ENCODE measurements around the gene RNASEL.

The RNASEL gene

GRCh38 chr1:182615468-182616129 is 26.5 kb upstream of the RNASEL start:
- peak; percentile 78 for DNase-seq (ENCODE audit: low read depth, low spot score)
- in situ Hi-C loops (cut with HindIII; ENCODE audit: low sequenced_read_pairs), result no loop called here
- H3K4me3 ChIP-seq (ENCODE audit: low read depth, low read length), result peak overlapping the region; percentile 40
- no peak for TF ChIP-seq CTCF (IDR thresholded peaks at IDR 0.05; ENCODE audit: low read depth, low read length)

- peak; percentile 87 for DNase-seq (ENCODE audit: low read depth, low spot score)
Measured at GRCh38 chr1:182614796-182615454, 25.9 kb upstream of the RNASEL start.

GRCh38 chr1:182611787-182612186 is 22.7 kb upstream of the RNASEL start:
- in situ Hi-C loops (cut with HindIII; ENCODE audit: low sequenced_read_pairs), result no loop called here

More at GRCh38 chr1:182614796-182615454, 25.9 kb upstream of the RNASEL start:
- in situ Hi-C loops (cut with HindIII; ENCODE audit: low sequenced_read_pairs), result no loop called here
- peak overlapping the region; percentile 40 for H3K4me3 ChIP-seq (ENCODE audit: low read depth, low read length)
- TF ChIP-seq CTCF (IDR thresholded peaks at IDR 0.05; ENCODE audit: low read depth, low read length), result no peak

GRCh38 chr1:182611326-182611725 is 22.3 kb upstream of the RNASEL start:
- no peak for TF ChIP-seq CTCF (IDR thresholded peaks at IDR 0.05; ENCODE audit: low read depth, low read length)
- DNase-seq (ENCODE audit: low read depth, low spot score), result no peak
- H3K4me3 ChIP-seq (ENCODE audit: low read depth, low read length), result no peak overlapping the region
- in situ Hi-C loops (cut with HindIII; ENCODE audit: low sequenced_read_pairs), result no loop called here

More at GRCh38 chr1:182611787-182612186, 22.7 kb upstream of the RNASEL start:
- no peak overlapping the region for H3K4me3 ChIP-seq (ENCODE audit: low read depth, low read length)
- TF ChIP-seq CTCF (IDR thresholded peaks at IDR 0.05; ENCODE audit: low read depth, low read length), result no peak
- DNase-seq (ENCODE audit: low read depth, low spot score), result no peak

- no peak for TF ChIP-seq CTCF (IDR thresholded peaks at IDR 0.05; ENCODE audit: low read depth, low read length)
- DNase-seq (ENCODE audit: low read depth, low spot score), result no peak
- in situ Hi-C loops (cut with HindIII; ENCODE audit: low sequenced_read_pairs), result no loop called here
- H3K4me3 ChIP-seq (ENCODE audit: low read depth, low read length), result no peak overlapping the region
Measured at GRCh38 chr1:182610606-182611194, 21.6 kb upstream of the RNASEL start.

- no peak overlapping the region for H3K4me3 ChIP-seq (ENCODE audit: low read depth, low read length)
- no peak for TF ChIP-seq CTCF (IDR thresholded peaks at IDR 0.05; ENCODE audit: low read depth, low read length)
- in situ Hi-C loops (cut with HindIII; ENCODE audit: low sequenced_read_pairs), result no loop called here
- DNase-seq (ENCODE audit: low read depth, low spot score), result peak; percentile 41
Measured at GRCh38 chr1:182608845-182609610, 20.0 kb upstream of the RNASEL start.

All from astrocyte of the spinal cord (primary cell).